OCI-LY1 (cell line): ENCODE measurements around the gene BTBD16.

ENCODE experiments used
- H2AFZ ChIP-seq: fragments of 200-600 bp; sonication (generic), shearing (Covaris generic); 2 replicates; pipeline ENCODE4 v1.6.0; 2014; ENCODE audit warnings: antibody characterized with exemption, mild to moderate bottlenecking, low read length
- H3F3A ChIP-seq: fragments of 200-600 bp; sonication (generic), shearing (Covaris generic); 2 replicates; pipeline ENCODE4 v1.6.0; 2014; ENCODE audit warnings: mild to moderate bottlenecking, antibody characterized with exemption, low read length, moderate library complexity; ENCODE audit not compliant: insufficient read depth
- H3K27ac ChIP-seq: fragments of 200-600 bp; sonication (generic); 2 replicates; pipeline ENCODE4 v1.5.1; 2014; ENCODE audit warnings: low read length, mixed run types, mild to moderate bottlenecking, low read depth; ENCODE audit not compliant: poor library complexity, severe bottlenecking
- H3K27me3 ChIP-seq: fragments of 200-600 bp; sonication (generic); 2 replicates; pipeline ENCODE4 v1.6.0; 2014; ENCODE audit warnings: antibody characterized with exemption, mild to moderate bottlenecking, low read length, moderate library complexity; ENCODE audit not compliant: insufficient read depth
- H3K36me3 ChIP-seq: fragments of 200-600 bp; sonication (generic); 2 replicates; pipeline ENCODE4 v1.6.1; 2014; ENCODE audit warnings: mild to moderate bottlenecking, antibody characterized with exemption, low read length, moderate library complexity, mixed read lengths; ENCODE audit not compliant: insufficient read depth
- H3K4me1 ChIP-seq: fragments of 200-600 bp; sonication (generic); 2 replicates; pipeline ENCODE4 v1.5.1; 2014; ENCODE audit warnings: mild to moderate bottlenecking, low read length, moderate library complexity; ENCODE audit not compliant: insufficient read depth, severe bottlenecking
- H3K4me2 ChIP-seq: fragments of 200-600 bp; sonication (generic), shearing (Covaris generic); 2 replicates; pipeline ENCODE4 v1.6.1; 2014; ENCODE audit warnings: low read length
- H3K4me3 ChIP-seq: fragments of 200-600 bp; sonication (generic); 2 replicates; pipeline ENCODE4 v1.5.1; 2014; ENCODE audit warnings: low read length, low read depth, mild to moderate bottlenecking, mixed read lengths; ENCODE audit not compliant: poor library complexity, severe bottlenecking
- H3K79me2 ChIP-seq: fragments of 200-600 bp; shearing (Covaris generic); 2 replicates; pipeline ENCODE4 v1.6.1; 2016; ENCODE audit warnings: mixed run types, low read length, mixed read lengths; ENCODE audit not compliant: insufficient read depth
- H3K9ac ChIP-seq: fragments of 200-600 bp; sonication (generic), shearing (Covaris generic); 2 replicates; pipeline ENCODE4 v1.6.1; 2014; ENCODE audit warnings: mild to moderate bottlenecking, low read length, mixed read lengths
- H3K9me2 ChIP-seq: fragments of 200-600 bp; sonication (generic), shearing (Covaris generic); 2 replicates; pipeline ENCODE4 v1.6.1; 2014; ENCODE audit warnings: low read depth, mild to moderate bottlenecking, low read length, mixed read lengths
- H3K9me3 ChIP-seq: fragments of 200-600 bp; shearing (Covaris generic); 2 replicates; pipeline ENCODE4 v1.6.1; 2014; ENCODE audit warnings: low read length, mixed read lengths
- H4K20me1 ChIP-seq: fragments of 200-600 bp; sonication (generic), shearing (Covaris generic); 2 replicates; pipeline ENCODE4 v1.6.0; 2016; ENCODE audit warnings: mild to moderate bottlenecking, low read length; ENCODE audit not compliant: insufficient read depth
- CTCF ChIP-seq: fragments of 200-600 bp; sonication (generic), shearing (Covaris generic); IDR thresholded peaks from 2 replicates; pipeline ENCODE4 v1.5.1; 2017; ENCODE audit warnings: mild to moderate bottlenecking, antibody characterized with exemption, low read length, moderate library complexity, mixed read lengths
- EZH2 ChIP-seq: fragments of 200-600 bp; sonication (generic), shearing (Covaris generic); IDR thresholded peaks from 2 replicates; pipeline ENCODE4 v1.8.0; 2017; ENCODE audit warnings: borderline replicate concordance, mixed run types, mild to moderate bottlenecking, antibody characterized with exemption, low read length, moderate library complexity, mixed read lengths

Gene BTBD16

DNA sequence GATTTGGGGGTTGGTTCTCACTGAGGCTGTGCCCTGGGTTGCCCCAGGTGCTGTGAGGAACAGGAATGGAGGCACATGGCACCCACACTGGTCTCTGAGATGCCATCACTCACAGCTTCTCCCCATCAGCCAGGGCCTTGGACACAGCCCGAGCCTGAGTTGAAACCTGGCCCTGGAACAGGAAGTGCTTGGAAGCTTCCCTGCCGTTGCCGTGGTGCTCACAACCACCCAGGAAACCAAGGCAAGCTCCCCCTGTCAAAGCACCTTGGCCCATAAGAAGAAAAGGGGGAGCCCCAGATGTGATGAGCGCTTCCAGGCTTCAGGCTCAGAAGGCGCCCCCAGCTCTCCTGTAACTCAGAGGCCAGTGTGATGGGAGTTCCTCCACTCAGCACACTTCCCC, at the start of gene BTBD16:
BTBD16 (plus strand) TSS at position 221 of the 400 bp plus-strand sequence. CDS start 3,786 bp downstream, outside the sequence.
- Histone ChIP-seq H3K9ac (no peak within 1 kb of the TSS), H3F3A (no peaks in the 10 kb centered on the region), H4K20me1 (no peaks in the 10 kb centered on the region), H3K79me2 (no peaks in the 10 kb centered on the region), H3K9me3 (no peaks in the 10 kb centered on the region), H3K36me3 (no peaks in the 10 kb centered on the region), H3K4me1 (no peaks in the 10 kb centered on the region), H3K4me2 (no peak within 1 kb of the TSS), H2AFZ (no peak within 1 kb of the TSS), H3K27ac (no peak within 1 kb of the TSS), H3K9me2 (no peaks in the 10 kb centered on the region), H3K27me3 (no peaks in the 10 kb centered on the region), H3K4me3 (no peak within 1 kb of the TSS)
- no peak for TF ChIP-seq CTCF
- no peak for TF ChIP-seq EZH2

GRCh38 chr10:122221958-122222357, 49.1 kb upstream of the BTBD16 start:
- no peaks in the 10 kb centered on the region for H4K20me1 ChIP-seq
- H3K9me3 ChIP-seq, result no peaks in the 10 kb centered on the region
- no peak overlapping the region for H3K4me2 ChIP-seq
- H3F3A ChIP-seq, result no peaks in the 10 kb centered on the region
- no peak overlapping the region for H2AFZ ChIP-seq
- no peaks in the 10 kb centered on the region for H3K79me2 ChIP-seq
- no peak overlapping the region for H3K27ac ChIP-seq
- no peaks in the 10 kb centered on the region for H3K9me2 ChIP-seq
- no peak overlapping the region for H3K9ac ChIP-seq
- no peaks in the 10 kb centered on the region for H3K36me3 ChIP-seq
- no peak overlapping the region for H3K4me3 ChIP-seq
- TF ChIP-seq EZH2, result no peak
- no peak for TF ChIP-seq CTCF
- H3K27me3 ChIP-seq, result no peaks in the 10 kb centered on the region
- no peaks in the 10 kb centered on the region for H3K4me1 ChIP-seq

GRCh38 chr10:122222638-122223037, 48.5 kb upstream of the BTBD16 start:
- Histone ChIP-seq H3K36me3 (no peaks in the 10 kb centered on the region), H3K9me3 (no peaks in the 10 kb centered on the region), H2AFZ (no peak overlapping the region), H3K9ac (no peak overlapping the region), H3K4me3 (no peak overlapping the region), H3K4me1 (no peaks in the 10 kb centered on the region), H3K4me2 (no peak overlapping the region), H3K27ac (no peak overlapping the region), H3K27me3 (no peaks in the 10 kb centered on the region), H4K20me1 (no peaks in the 10 kb centered on the region), H3F3A (no peaks in the 10 kb centered on the region), H3K79me2 (no peaks in the 10 kb centered on the region), H3K9me2 (no peaks in the 10 kb centered on the region)
- TF ChIP-seq EZH2 (no peak), CTCF (no peak)
